SK-N-SH treated with all-trans-retinoic acid at 6 μM for 48 hours (cell line): ENCODE measurements around the gene ZNF789.

Experiments used
- CSRNP3 ChIP-seq: fragments of 250-450 bp; sonication (Bioruptor Pico); IDR thresholded peaks from 2 replicates; pipeline ENCODE4 v1.5.1; 2021; ENCODE audit warnings: mild to moderate bottlenecking, moderate library complexity
- GLIS3 ChIP-seq: fragments of 250-450 bp; sonication (Bioruptor Pico); IDR thresholded peaks from 2 replicates; pipeline ENCODE4 v1.5.0; 2020; ENCODE audit warnings: mild to moderate bottlenecking, moderate library complexity
- PPARA ChIP-seq: fragments of 250-450 bp; sonication (Bioruptor Pico); IDR thresholded peaks from 2 replicates; pipeline ENCODE4 v1.5.0; 2020; ENCODE audit warnings: mild to moderate bottlenecking, borderline replicate concordance
- RARB ChIP-seq: fragments of 250-450 bp; sonication (Bioruptor Pico); IDR thresholded peaks from 2 replicates; pipeline ENCODE4 v1.8.0; 2021; ENCODE audit warnings: mild to moderate bottlenecking, moderate library complexity
- TF ChIP-seq, protein P1 (sequence below): fragments of 250-450 bp; sonication (Bioruptor Pico); IDR thresholded peaks from 2 replicates; pipeline ENCODE4 v1.8.0; 2020; ENCODE audit warnings: mild to moderate bottlenecking, moderate library complexity, borderline replicate concordance

DNA sequence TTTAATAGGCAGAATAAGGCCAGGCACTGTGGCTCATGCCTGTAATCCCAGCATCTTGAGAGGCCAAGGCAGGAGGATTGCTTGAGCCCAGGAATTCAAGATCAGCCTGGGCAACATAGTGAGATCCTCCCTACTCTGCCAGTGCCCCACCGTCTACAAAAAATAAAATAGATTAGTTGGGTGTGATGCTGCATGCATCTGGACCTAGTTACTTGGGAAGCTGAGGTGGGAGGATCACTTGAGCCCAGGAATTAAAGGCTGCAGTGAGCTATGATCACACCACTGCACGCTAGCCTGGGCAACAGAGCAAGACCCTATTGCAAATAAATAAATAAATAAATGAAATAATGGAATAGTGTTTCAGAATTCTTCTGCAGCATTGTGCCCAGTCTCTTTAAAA, 63.0 kb downstream of the ZNF789 start:
- TF ChIP-seq CSRNP3 (no peak), GLIS3 (CRISPR knock-in tag) (no peak), RARB (CRISPR knock-in tag) (no peak), PPARA (CRISPR knock-in tag) (no peak)
- TF ChIP-seq, protein P1, sequence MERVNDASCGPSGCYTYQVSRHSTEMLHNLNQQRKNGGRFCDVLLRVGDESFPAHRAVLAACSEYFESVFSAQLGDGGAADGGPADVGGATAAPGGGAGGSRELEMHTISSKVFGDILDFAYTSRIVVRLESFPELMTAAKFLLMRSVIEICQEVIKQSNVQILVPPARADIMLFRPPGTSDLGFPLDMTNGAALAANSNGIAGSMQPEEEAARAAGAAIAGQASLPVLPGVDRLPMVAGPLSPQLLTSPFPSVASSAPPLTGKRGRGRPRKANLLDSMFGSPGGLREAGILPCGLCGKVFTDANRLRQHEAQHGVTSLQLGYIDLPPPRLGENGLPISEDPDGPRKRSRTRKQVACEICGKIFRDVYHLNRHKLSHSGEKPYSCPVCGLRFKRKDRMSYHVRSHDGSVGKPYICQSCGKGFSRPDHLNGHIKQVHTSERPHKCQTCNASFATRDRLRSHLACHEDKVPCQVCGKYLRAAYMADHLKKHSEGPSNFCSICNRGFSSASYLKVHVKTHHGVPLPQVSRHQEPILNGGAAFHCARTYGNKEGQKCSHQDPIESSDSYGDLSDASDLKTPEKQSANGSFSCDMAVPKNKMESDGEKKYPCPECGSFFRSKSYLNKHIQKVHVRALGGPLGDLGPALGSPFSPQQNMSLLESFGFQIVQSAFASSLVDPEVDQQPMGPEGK (CRISPR knock-in tag), result no peak
